C4-2B (cell line): ENCODE measurements around the gene PGLYRP4.

Experiments used
- CTCF ChIP-seq: fragments of 450-650 bp; conservative IDR thresholded peaks from 2 replicates; pipeline ENCODE4 v1.5.1; 2017; ENCODE audit warnings: mild to moderate bottlenecking
- ZFX ChIP-seq: fragments of 450-650 bp; IDR thresholded peaks from 2 replicates; pipeline ENCODE4 v1.6.1; 2017

- TF ChIP-seq CTCF = no peak
- TF ChIP-seq ZFX = no peak
These were observed 55.7 kb downstream of the PGLYRP4 start for GRCh38 chr1:153292740-153293479.
